K562 (cell line): ENCODE results near the gene SYNE2. TPM values are rescaled to one million over a fixed set of nuclear protein-coding genes. Genes with fewer than 3 reads are reported as not detected.

Experiments used
- ATAC-seq: fragments of 200-7000 bp; cut with Tn5 transposase; 3 replicates; pipeline ENCODE4 v1.9.1; 2020; ENCODE audit warnings: moderate library complexity
- BruUV-seq: library from RNA; stranded (reverse); fragments of 400-500 nt; replicated peaks from 2 replicates; lab custom pipeline; 2021; lab: Mats Ljungman, UMichigan
- CTCF ChIA-PET: fragments of 300-600 bp; formaldehyde crosslinking; extraction: SDS; loops from one replicate; lab custom pipeline; 2021; ENCODE audit warnings: low intra/inter-chr PET ratio; lab: Yijun Ruan, JAX
- POLR2A ChIA-PET: fragments of 300-600, 350-650 bp; sonication (Branson Sonifier 250); formaldehyde crosslinking; extraction: SDS; loops from one replicate; lab custom pipeline; 2021; ENCODE audit warnings: antibody characterized with exemption, inconsistent platforms; lab: Yijun Ruan, JAX
- DNase-seq, 4 experiments: peaks; one replicate each; pipeline versions ENCODE4 v3.0.0 to v3.0.0-alpha.2; 2011 to 2018; ENCODE audit warnings: low spot score in 3 of 4, mixed read lengths in 3 of 4; ENCODE audit errors: extremely low read depth in 1 of 4
- FAIRE-seq: peaks from 2 replicates; lab custom pipeline; 2011; peaks lifted over from hg19 to GRCh38; lab: Jason Lieb, UNC
- H2AFZ ChIP-seq: 2 replicates; pipeline ENCODE4 v1.6.0; 2011; ENCODE audit warnings: low read depth, low read length, control low read depth, inconsistent platforms
- H3K27ac ChIP-seq: fragments of 200-600 bp; 3 replicates; pipeline ENCODE4 v1.8.0; 2011; ENCODE audit warnings: low read depth, mild to moderate bottlenecking, control low read depth, inconsistent platforms, low read length, moderate library complexity, mixed read lengths; ENCODE audit errors: extremely low read depth
- H3K27me3 ChIP-seq, 2 experiments: fragments of 300-600 bp in 1 of 2; 2 replicates in 1 of 2; 3 replicates in 1 of 2; pipeline versions ENCODE4 v1.6.0 to v1.8.0; 2011; ENCODE audit warnings: inconsistent platforms in 2 of 2, low read length in 2 of 2, mild to moderate bottlenecking in 1 of 2, mixed read lengths in 1 of 2, moderate library complexity in 1 of 2; ENCODE audit not compliant: control insufficient read depth in 2 of 2, insufficient read depth in 2 of 2
- H3K36me3 ChIP-seq: fragments of 300-600 bp; 3 replicates; pipeline ENCODE4 v1.8.0; 2011; ENCODE audit warnings: mild to moderate bottlenecking, low read length, inconsistent platforms; ENCODE audit not compliant: control insufficient read depth, insufficient read depth
- H3K4me1 ChIP-seq, 2 experiments: fragments of 200-600 bp in 1 of 2; replicated peaks in 1 of 2; 2 replicates in 1 of 2; 3 replicates in 1 of 2; pipeline versions ENCODE4 v1.5.1 to v1.8.0; 2011; ENCODE audit warnings: inconsistent platforms in 2 of 2, low read length in 2 of 2, mild to moderate bottlenecking in 1 of 2, mixed read lengths in 1 of 2, moderate library complexity in 1 of 2; ENCODE audit not compliant: control insufficient read depth in 2 of 2, insufficient read depth in 2 of 2
- H3K4me2 ChIP-seq: 2 replicates; pipeline ENCODE4 v1.6.1; 2011; ENCODE audit warnings: low read length, control low read depth, inconsistent platforms, mixed read lengths; ENCODE audit not compliant: insufficient read depth
- H3K4me3 ChIP-seq: fragments of 200-600 bp; sonication (generic), shearing (Covaris generic); 2 replicates; pipeline ENCODE4 v1.5.1; 2016; ENCODE audit warnings: control low read depth, inconsistent platforms
- H3K79me2 ChIP-seq: fragments of 200-600 bp; 3 replicates; pipeline ENCODE4 v1.8.0; 2011; ENCODE audit warnings: low read length, inconsistent platforms; ENCODE audit not compliant: control insufficient read depth, insufficient read depth
- H3K9ac ChIP-seq, 2 experiments: 2 replicates each; pipeline versions ENCODE4 v1.6.0 to v1.6.1; 2011; ENCODE audit warnings: low read depth in 2 of 2, low read length in 2 of 2, control low read depth in 1 of 2, inconsistent platforms in 1 of 2, mild to moderate bottlenecking in 1 of 2, mixed read lengths in 1 of 2; ENCODE audit not compliant: insufficient read depth in 1 of 2
- H3K9me1 ChIP-seq: one replicate; pipeline ENCODE4 v1.6.0; 2011; ENCODE audit warnings: inconsistent platforms, mild to moderate bottlenecking, low read length, moderate library complexity; ENCODE audit not compliant: control insufficient read depth, insufficient read depth
- H3K9me3 ChIP-seq: replicated peaks from 2 replicates; pipeline ENCODE4 v1.5.1; 2011; ENCODE audit warnings: low read depth, low read length, inconsistent platforms; ENCODE audit not compliant: control insufficient read depth, insufficient read depth
- H4K20me1 ChIP-seq: replicated peaks from 2 replicates; pipeline ENCODE4 v1.6.1; 2011; ENCODE audit warnings: low read length, inconsistent platforms, mixed read lengths; ENCODE audit not compliant: control insufficient read depth, insufficient read depth
- E2F8 ChIP-seq: fragments of 450-650 bp; IDR thresholded peaks from 2 replicates; pipeline ENCODE4 v1.7.1; 2018; ENCODE audit warnings: mild to moderate bottlenecking, low read depth; ENCODE audit not compliant: partially characterized antibody
- HLTF ChIP-seq: fragments of 450-650 bp; IDR thresholded peaks from 2 replicates; pipeline ENCODE4 v1.6.1; 2016
- STAT5B ChIP-seq: fragments of 250-450 bp; sonication (Bioruptor Pico); IDR thresholded peaks from 2 replicates; pipeline ENCODE4 v1.8.0; 2021; ENCODE audit warnings: mild to moderate bottlenecking, inconsistent platforms
- XRCC4 ChIP-seq: IDR thresholded peaks from one replicate; pipeline ENCODE4 v1.6.1; 2011; ENCODE audit not compliant: insufficient read depth, insufficient read length; ENCODE audit errors: extremely low read depth
- WGBS: fragments of 100-300 bp; shearing (Covaris generic); methylation state at CpG from one replicate; pipeline ENCODE4 v1.1.6; 2016; ENCODE audit warnings: low coverage, mixed read lengths; ENCODE audit not compliant: insufficient coverage; ENCODE audit errors: missing lambda C conversion rate; 5-methylcytosine and 5-hydroxymethylcytosine counted together
- in situ Hi-C: fragments of 300-500 bp; cut with MboI; formaldehyde crosslinking; loops from 4 replicates; pipeline ENCODE4 v1.15.0; 2018; ENCODE audit warnings: inconsistent platforms, mixed read lengths
- intact Hi-C: fragments of 100-400 bp; cut with micrococcal nuclease; formaldehyde crosslinking; loops from 2 replicates; pipeline ENCODE4 v1.14.2; 2022
- polyA plus RNA-seq, 8 experiments: library from polyadenylated mRNA; depleted of rRNA in 4 of 8; stranded (reverse) in 5 of 8; unstranded in 3 of 8; fragments of >200 nt; fragmentation: Nextera tagmentation in 2 of 8; fragmentation: Illumina TruSeq in 1 of 8; extraction: Ambion mirVana in 2 of 8; extraction: Trizol in 1 of 8; gene quantifications; 2 replicates each; pipeline versions ENCODE4 v1.2.1 to v1.2.3, GENCODE V29; 2011 to 2014; ENCODE audit warnings: inconsistent platforms in 1 of 8, missing spikeins in 1 of 8
- total RNA-seq, 7 experiments: library from RNA; depleted of rRNA in 6 of 7; stranded (reverse); fragments of >200 nt in 6 of 7; fragmentation: Illumina TruSeq in 2 of 7; extraction: Trizol in 2 of 7; gene quantifications; 2 replicates each; pipeline versions ENCODE4 v1.2.1 to v1.2.3, GENCODE V29; 2011 to 2021; ENCODE audit warnings: low replicate concordance in 1 of 7

Gene SYNE2
- total and polyA plus RNA-seq, 9 of the 15 experiments (the other 6 are each of a cell fraction or from before 2014, with no cell fraction given): 0.06 to 0.53 (median 0.11) TPM

DNA sequence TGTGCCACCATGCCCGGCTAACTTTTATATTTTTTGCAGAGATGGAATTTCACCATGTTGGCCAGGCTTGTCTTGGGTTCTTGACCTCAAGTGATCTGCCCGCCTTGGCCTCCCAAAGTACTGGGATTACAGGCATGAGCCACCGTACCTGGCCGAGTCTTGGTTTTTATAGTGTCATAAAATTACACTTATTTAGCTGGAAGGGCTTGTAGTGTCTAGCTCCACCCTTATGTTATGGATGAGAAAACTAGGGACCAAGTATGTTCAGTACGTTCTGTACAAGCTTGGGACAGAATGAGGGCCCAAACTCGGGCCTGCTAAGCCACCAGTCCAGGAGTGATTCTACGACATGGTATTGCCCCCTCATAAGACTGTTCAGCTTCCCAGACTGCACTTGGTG, 35.1 kb downstream of the SYNE2 start:
- Histone ChIP-seq H3K36me3 (no peaks in the 10 kb centered on the region), H3K27ac (no peak overlapping the region), H3K27me3 (no peaks in the 10 kb centered on the region; a peak in 2 of 5 replicates), H3K9ac (no peak overlapping the region), H3K4me3 (no peak overlapping the region), H3K4me1 (no peaks in the 10 kb centered on the region), H3K9me1 (no peaks in the 10 kb centered on the region), H4K20me1 (no peaks in the 10 kb centered on the region), H2AFZ (no peak overlapping the region), H3K79me2 (no peaks in the 10 kb centered on the region), H3K4me2 (no peak overlapping the region), H3K9me3 (no peaks in the 10 kb centered on the region)
- ChIA-PET CTCF (no interaction called here), POLR2A (no interaction called here)
- FAIRE-seq (no peak), ATAC-seq (no peak), DNase-seq (no peak)
- TF ChIP-seq E2F8: no peak
- TF ChIP-seq HLTF: no peak
- no peak for TF ChIP-seq XRCC4
- TF ChIP-seq STAT5B (CRISPR knock-in tag): no peak
- in situ Hi-C loops: no loop called here
- no TSS peak for BruUV-seq
- 8% methylated on average over 6 of the region's 7 CpGs for WGBS
- intact Hi-C loops: no loop called here
